Natural killer cell (primary cell): Measurements from ENCODE around the gene SGCA. TPM values are rescaled to one million over a fixed set of nuclear protein-coding genes. Genes with fewer than 3 reads are reported as not detected.

ENCODE experiments used
- ATAC-seq, 3 donors: fragments of 150-1000 bp in 2 of 3; fragments of 200-7000 bp in 1 of 3; cut with Tn5 transposase; 1 replicate in 1 of 3; 2 replicates in 2 of 3; pipeline ENCODE4 v1.10.0; 2021; ENCODE audit warnings: mild to moderate bottlenecking in 2 of 3, moderate library complexity in 2 of 3
- DNase-seq, 2 donors: peaks; one replicate each; pipeline versions ENCODE4 v3.0.0 to v3.0.0-alpha.2; 2013 to 2021; ENCODE audit warnings: mixed read lengths in 1 of 2
- H3K27ac ChIP-seq: one replicate; pipeline ENCODE4 v1.5.1; 2013; ENCODE audit warnings: mild to moderate bottlenecking, low read length
- H3K27me3 ChIP-seq: one replicate; pipeline ENCODE4 v1.6.1; 2013; ENCODE audit warnings: low read length; ENCODE audit not compliant: control insufficient read depth, insufficient read depth
- H3K36me3 ChIP-seq: one replicate; pipeline ENCODE4 v1.6.1; 2013; ENCODE audit warnings: low read length; ENCODE audit not compliant: control insufficient read depth, insufficient read depth
- H3K4me1 ChIP-seq: one replicate; pipeline ENCODE4 v1.6.1; 2013; ENCODE audit warnings: low read length; ENCODE audit not compliant: control insufficient read depth, insufficient read depth
- H3K4me3 ChIP-seq: one replicate; pipeline ENCODE4 v1.5.1; 2013; ENCODE audit warnings: low read length
- H3K9me3 ChIP-seq: one replicate; pipeline ENCODE4 v1.6.1; 2013; ENCODE audit warnings: low read length; ENCODE audit not compliant: control insufficient read depth, insufficient read depth
- H3K27ac Mint-ChIP-seq, 2 donors: one replicate each; pipeline ENCODE4 v1.8.0; 2022; ENCODE audit warnings: mild to moderate bottlenecking in 2 of 2, mixed read lengths in 2 of 2, moderate library complexity in 1 of 2
- H3K27me3 Mint-ChIP-seq, 2 donors: one replicate each; pipeline ENCODE4 v1.8.0; 2022; ENCODE audit warnings: low read depth in 2 of 2, mixed read lengths in 2 of 2
- H3K36me3 Mint-ChIP-seq: one replicate; pipeline ENCODE4 v1.8.0; 2022; ENCODE audit warnings: mixed read lengths
- H3K4me1 Mint-ChIP-seq, 2 donors: one replicate each; pipeline ENCODE4 v1.8.0; 2022; ENCODE audit warnings: mixed read lengths in 2 of 2
- H3K4me3 Mint-ChIP-seq: one replicate; pipeline ENCODE4 v1.8.0; 2022; ENCODE audit warnings: mild to moderate bottlenecking, moderate library complexity, mixed read lengths
- H3K9me3 Mint-ChIP-seq, 2 donors: one replicate each; pipeline ENCODE4 v1.8.0; 2022; ENCODE audit warnings: mixed read lengths in 2 of 2
- CTCF ChIP-seq: fragments of 200-600 bp; IDR thresholded peaks from one replicate; pipeline ENCODE4 v1.8.0; 2022; ENCODE audit warnings: antibody characterized with exemption
- WGBS: methylation state at CpG from one replicate; pipeline ENCODE4 v1.1.7; 2013; ENCODE audit warnings: missing lambda C conversion rate; ENCODE audit not compliant: insufficient coverage; 5-methylcytosine and 5-hydroxymethylcytosine counted together
- intact Hi-C: fragments of 100-400 bp; cut with micrococcal nuclease; formaldehyde crosslinking; loops from one replicate; pipeline ENCODE4 v1.14.2; 2022
- total RNA-seq, 4 donors: library from RNA; stranded (reverse); fragments of 120-200 nt in 1 of 4; gene quantifications; one replicate each; pipeline versions ENCODE4 v1.2.3 to v1.2.4, GENCODE V29; 2013 to 2022

SGCA gene
- total RNA-seq, 3 donors from 2014 or later (not counting 1 experiment from before 2014, with no cell fraction given): not detected

GRCh38 chr17:50172936-50173334, 7.1 kb downstream of the SGCA start:
- H3K27me3 ChIP-seq: no peaks in the 10 kb centered on the region
- H3K9me3 ChIP-seq: no peaks in the 10 kb centered on the region
- Mint-ChIP-seq H3K27me3 (peaks cover 0 to 6% of the 10 kb centered on the region in 2 donors), H3K4me1 (peaks cover 14 to 15% of the 10 kb centered on the region in 2 donors), H3K4me3 (no peak overlapping the region), H3K27ac (no peak overlapping the region), H3K36me3 (no peaks in the 10 kb centered on the region), H3K9me3 (no peaks in the 10 kb centered on the region)
- H3K4me1 ChIP-seq: peaks cover 18% of the 10 kb centered on the region
- no peak overlapping the region for H3K27ac ChIP-seq
- TF ChIP-seq CTCF: no peak
- ATAC-seq (no peak), DNase-seq (no peak)
- WGBS: 93% methylated on average over 6 of the region's 6 CpGs
- intact Hi-C loops: no loop called here
- H3K4me3 ChIP-seq: no peak overlapping the region
- no peaks in the 10 kb centered on the region for H3K36me3 ChIP-seq

- ATAC-seq: no peak
- H3K4me1 ChIP-seq: peaks cover 19% of the 10 kb centered on the region
- no peak for DNase-seq
- H3K4me3 ChIP-seq: no peak overlapping the region
- no peak overlapping the region for H3K27ac Mint-ChIP-seq
- no peaks in the 10 kb centered on the region for H3K9me3 Mint-ChIP-seq
- H3K36me3 Mint-ChIP-seq: no peaks in the 10 kb centered on the region
- no peak overlapping the region for H3K4me3 Mint-ChIP-seq
- H3K27me3 Mint-ChIP-seq: peaks cover 0 to 9% of the 10 kb centered on the region in 2 donors
- intact Hi-C loops: no loop called here
- peaks cover 19 to 20% of the 10 kb centered on the region in 2 donors for H3K4me1 Mint-ChIP-seq
- 85% methylated on average over 8 of the region's 10 CpGs for WGBS
- no peaks in the 10 kb centered on the region for H3K9me3 ChIP-seq
- H3K36me3 ChIP-seq: no peaks in the 10 kb centered on the region
- no peak for TF ChIP-seq CTCF
- H3K27me3 ChIP-seq: no peaks in the 10 kb centered on the region
- no peak overlapping the region for H3K27ac ChIP-seq
These were observed 7.6 kb downstream of the SGCA start for GRCh38 chr17:50173335-50173941.

- H3K9me3 Mint-ChIP-seq: no peaks in the 10 kb centered on the region
- peaks cover 11% of the 10 kb centered on the region for H3K4me1 ChIP-seq
- intact Hi-C loops: no loop called here
- no peak overlapping the region for H3K27ac ChIP-seq
- H3K36me3 Mint-ChIP-seq: no peaks in the 10 kb centered on the region
- DNase-seq (no peak), ATAC-seq (no peak)
- H3K27me3 ChIP-seq: no peaks in the 10 kb centered on the region
- 79% methylated on average over 6 of the region's 6 CpGs for WGBS
- H3K36me3 ChIP-seq: no peaks in the 10 kb centered on the region
- no peak overlapping the region for H3K4me3 Mint-ChIP-seq
- H3K27ac Mint-ChIP-seq: no peak overlapping the region
- TF ChIP-seq CTCF: no peak
- H3K4me3 ChIP-seq: no peak overlapping the region
- H3K27me3 Mint-ChIP-seq: peaks cover 0 to 7% of the 10 kb centered on the region in 2 donors
- peaks cover 12% of the 10 kb centered on the region in 2 donors for H3K4me1 Mint-ChIP-seq
- H3K9me3 ChIP-seq: no peaks in the 10 kb centered on the region
These were observed 8.6 kb downstream of the SGCA start for GRCh38 chr17:50174444-50174843.
